ENCODE results near the gene SRPK1. TPM values are rescaled to one million over a fixed set of nuclear protein-coding genes. Genes with fewer than 3 reads are reported as not detected.

Gene SRPK1
- total and polyA plus RNA-seq, 2 of the 13 experiments (the other 11 are each of a cell fraction or from before 2014, with no cell fraction given) = 56.4 to 142 TPM

GRCh38 chr6:35804996-35805736, 115.7 kb downstream of the SRPK1 start, which contains the start of gene LHFPL5 (continued):
- no peak for TF ChIP-seq RNF2 (conservative IDR thresholded peaks at IDR 0.05; ENCODE audit: low read depth)
- TF ChIP-seq MAFG (CRISPR knock-in tag; IDR thresholded peaks at IDR 0.05) = no peak; the same call in 1 of the 2 replicates
- TF ChIP-seq, protein P1, sequence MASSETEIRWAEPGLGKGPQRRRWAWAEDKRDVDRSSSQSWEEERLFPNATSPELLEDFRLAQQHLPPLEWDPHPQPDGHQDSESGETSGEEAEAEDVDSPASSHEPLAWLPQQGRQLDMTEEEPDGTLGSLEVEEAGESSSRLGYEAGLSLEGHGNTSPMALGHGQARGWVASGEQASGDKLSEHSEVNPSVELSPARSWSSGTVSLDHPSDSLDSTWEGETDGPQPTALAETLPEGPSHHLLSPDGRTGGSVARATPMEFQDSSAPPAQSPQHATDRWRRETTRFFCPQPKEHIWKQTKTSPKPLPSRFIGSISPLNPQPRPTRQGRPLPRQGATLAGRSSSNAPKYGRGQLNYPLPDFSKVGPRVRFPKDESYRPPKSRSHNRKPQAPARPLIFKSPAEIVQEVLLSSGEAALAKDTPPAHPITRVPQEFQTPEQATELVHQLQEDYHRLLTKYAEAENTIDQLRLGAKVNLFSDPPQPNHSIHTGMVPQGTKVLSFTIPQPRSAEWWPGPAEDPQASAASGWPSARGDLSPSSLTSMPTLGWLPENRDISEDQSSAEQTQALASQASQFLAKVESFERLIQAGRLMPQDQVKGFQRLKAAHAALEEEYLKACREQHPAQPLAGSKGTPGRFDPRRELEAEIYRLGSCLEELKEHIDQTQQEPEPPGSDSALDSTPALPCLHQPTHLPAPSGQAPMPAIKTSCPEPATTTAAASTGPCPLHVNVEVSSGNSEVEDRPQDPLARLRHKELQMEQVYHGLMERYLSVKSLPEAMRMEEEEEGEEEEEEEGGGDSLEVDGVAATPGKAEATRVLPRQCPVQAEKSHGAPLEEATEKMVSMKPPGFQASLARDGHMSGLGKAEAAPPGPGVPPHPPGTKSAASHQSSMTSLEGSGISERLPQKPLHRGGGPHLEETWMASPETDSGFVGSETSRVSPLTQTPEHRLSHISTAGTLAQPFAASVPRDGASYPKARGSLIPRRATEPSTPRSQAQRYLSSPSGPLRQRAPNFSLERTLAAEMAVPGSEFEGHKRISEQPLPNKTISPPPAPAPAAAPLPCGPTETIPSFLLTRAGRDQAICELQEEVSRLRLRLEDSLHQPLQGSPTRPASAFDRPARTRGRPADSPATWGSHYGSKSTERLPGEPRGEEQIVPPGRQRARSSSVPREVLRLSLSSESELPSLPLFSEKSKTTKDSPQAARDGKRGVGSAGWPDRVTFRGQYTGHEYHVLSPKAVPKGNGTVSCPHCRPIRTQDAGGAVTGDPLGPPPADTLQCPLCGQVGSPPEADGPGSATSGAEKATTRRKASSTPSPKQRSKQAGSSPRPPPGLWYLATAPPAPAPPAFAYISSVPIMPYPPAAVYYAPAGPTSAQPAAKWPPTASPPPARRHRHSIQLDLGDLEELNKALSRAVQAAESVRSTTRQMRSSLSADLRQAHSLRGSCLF (CRISPR knock-in tag; IDR thresholded peaks at IDR 0.05; ENCODE audit: borderline replicate concordance) = peak; percentile 97; the same call in 1 of the 2 replicates
- TF ChIP-seq ZNF569 (CRISPR knock-in tag; IDR thresholded peaks at IDR 0.05; ENCODE audit: borderline replicate concordance) = peak; percentile 59; the same call in 1 of the 2 replicates
- peak; percentile 99 for TF ChIP-seq CCDC6 (CRISPR knock-in tag; IDR thresholded peaks at IDR 0.05)
- TF ChIP-seq ESRRA (CRISPR knock-in tag; IDR thresholded peaks at IDR 0.05; ENCODE audit: low read depth) = peak; percentile 65; the same call in 1 of the 2 replicates
- TF ChIP-seq RAD21 (CRISPR knock-in tag; IDR thresholded peaks at IDR 0.05) = no peak
- peak; percentile 80 for TF ChIP-seq MED1 (CRISPR knock-in tag; IDR thresholded peaks at IDR 0.05)
- no peak for TF ChIP-seq TBP (CRISPR knock-in tag; IDR thresholded peaks at IDR 0.05)
- no peak for TF ChIP-seq MBD4 (IDR thresholded peaks at IDR 0.05; ENCODE audit: borderline replicate concordance, low read length)
- TF ChIP-seq ZBTB4 (CRISPR knock-in tag; IDR thresholded peaks at IDR 0.05; ENCODE audit: borderline replicate concordance) = peak; percentile 62; the same call in 1 of the 2 replicates
- TF ChIP-seq PHB2 (IDR thresholded peaks at IDR 0.05; ENCODE audit: partially characterized antibody) = no peak
- TF ChIP-seq SOX6 (IDR thresholded peaks at IDR 0.05) = no peak
- peak; percentile 68 for TF ChIP-seq SOX6 (CRISPR knock-in tag; IDR thresholded peaks at IDR 0.05)
- peak; percentile 61 to 82; a peak in 2 of 4 replicates for TF ChIP-seq HMGXB4 (CRISPR knock-in tag; IDR thresholded peaks at IDR 0.05; ENCODE audit: borderline replicate concordance in 1 of 2, low read depth in 1 of 2)
- peak; percentile 83 for TF ChIP-seq ZNF263 (CRISPR knock-in tag; IDR thresholded peaks at IDR 0.05)
- peak; percentile 94; the same call in 1 of the 2 replicates for TF ChIP-seq ZNF678 (CRISPR knock-in tag; IDR thresholded peaks at IDR 0.05)
- TF ChIP-seq ZNF160 (CRISPR knock-in tag; IDR thresholded peaks at IDR 0.05) = peak; percentile 99

Data from HepG2 (cell line).